CD4-positive, alpha-beta T cell treated with Interleukin-12 subunit alpha and Interleukin-12 subunit beta, for 1 hour (primary cell): Measurements from ENCODE around the gene ZSCAN18.

ENCODE experiments used
- DNase-seq: peaks from one replicate; pipeline ENCODE4 v3.0.0-alpha.2; 2020

Gene ZSCAN18

DNA sequence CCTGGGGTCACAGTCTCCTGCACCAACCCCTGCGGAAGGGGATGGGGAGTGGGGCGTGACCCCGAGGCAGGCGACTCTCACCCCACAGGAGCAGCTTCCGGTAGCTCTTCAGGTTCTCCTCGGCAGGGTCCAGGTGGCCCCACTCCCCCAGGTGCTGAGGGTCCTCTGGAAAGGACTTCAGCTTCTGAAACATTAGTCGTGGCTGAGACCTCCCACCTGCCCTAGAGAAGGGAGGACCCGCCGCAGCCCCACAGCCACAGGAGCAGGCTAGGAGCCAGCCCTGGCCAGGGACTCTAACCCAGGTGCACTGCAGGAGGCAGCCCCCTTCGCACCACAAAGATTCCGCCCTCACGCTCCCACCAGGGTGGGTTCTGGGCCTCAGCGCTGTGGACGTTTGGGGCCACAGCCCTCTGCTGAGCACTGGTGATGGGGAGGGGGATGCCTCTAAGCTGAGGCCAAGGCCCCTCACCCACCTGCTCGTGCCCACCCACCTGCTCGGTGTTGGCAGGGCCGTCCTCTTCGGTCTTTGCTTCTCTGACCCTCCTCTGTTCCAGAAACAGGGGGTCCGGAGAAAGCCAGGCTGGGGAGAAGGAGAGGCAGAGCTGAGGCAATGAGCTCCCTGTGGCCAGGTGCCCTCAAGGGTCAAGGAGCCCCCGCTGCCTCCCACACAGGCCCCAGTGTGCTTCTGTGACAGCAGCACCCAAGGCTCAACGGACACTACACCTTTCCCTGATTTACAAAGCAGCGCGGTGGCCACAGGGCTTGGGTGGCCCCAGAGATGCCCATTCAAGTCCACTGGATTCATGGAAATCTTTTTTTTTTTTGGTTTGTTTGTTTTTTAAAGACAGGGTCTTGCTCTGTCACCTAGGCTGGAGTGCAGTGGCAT is 11.0 kb downstream of the ZSCAN18 start:
- no peak for DNase-seq

- no peak for DNase-seq
These were observed 12.6 kb downstream of the ZSCAN18 start for GRCh38 chr19:58085348-58085875.

- no peak for DNase-seq
These were observed 13.3 kb downstream of the ZSCAN18 start for GRCh38 chr19:58084596-58085347.

DNA sequence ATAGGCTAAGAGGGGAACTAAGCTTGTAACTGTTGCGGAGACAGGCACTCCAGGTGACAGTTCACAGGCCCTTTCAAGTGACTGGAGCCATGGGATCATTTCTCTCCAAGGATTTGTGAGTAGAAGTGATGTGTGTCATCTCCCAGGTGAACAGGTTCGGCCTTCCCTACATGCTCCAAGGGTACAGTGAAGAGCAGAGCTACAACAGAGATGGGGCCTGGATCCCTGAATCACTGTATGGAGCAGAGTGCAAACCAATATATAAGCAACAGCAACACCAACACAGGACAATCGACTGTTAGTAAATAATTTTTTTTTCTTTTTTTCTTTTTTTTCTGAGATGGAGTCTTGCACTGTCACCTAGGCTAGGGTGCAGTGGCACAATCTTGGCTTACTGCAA is 15.0 kb downstream of the ZSCAN18 start:
- DNase-seq, result no peak

- DNase-seq, result no peak
These were observed 18.2 kb downstream of the ZSCAN18 start for GRCh38 chr19:58079792-58080191.

- no peak for DNase-seq
These were observed 30.7 kb downstream of the ZSCAN18 start for GRCh38 chr19:58067240-58067912.

- no peak for DNase-seq
These were observed 34.3 kb downstream of the ZSCAN18 start for GRCh38 chr19:58063712-58064111.

DNA sequence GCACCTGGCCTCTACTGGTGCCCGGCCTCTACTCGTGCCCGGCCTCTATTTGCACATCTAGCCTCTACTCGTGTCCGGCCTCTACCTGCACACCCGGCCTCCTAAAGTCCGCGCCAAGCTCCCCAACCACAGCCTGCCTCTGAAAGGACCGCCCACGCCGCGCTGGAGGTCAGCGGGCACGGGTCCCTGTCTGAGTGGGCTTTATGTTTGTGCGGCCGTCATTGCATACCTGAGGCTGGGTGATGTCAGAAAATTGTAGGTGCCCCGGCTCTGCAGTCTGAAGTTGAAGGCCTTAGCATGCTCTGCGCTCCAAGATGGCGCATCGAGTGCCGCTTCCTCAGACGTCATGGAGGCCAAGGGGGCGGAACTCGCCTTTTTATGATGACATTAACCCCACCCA is 37.8 kb downstream of the ZSCAN18 start:
- DNase-seq, result no peak

DNA sequence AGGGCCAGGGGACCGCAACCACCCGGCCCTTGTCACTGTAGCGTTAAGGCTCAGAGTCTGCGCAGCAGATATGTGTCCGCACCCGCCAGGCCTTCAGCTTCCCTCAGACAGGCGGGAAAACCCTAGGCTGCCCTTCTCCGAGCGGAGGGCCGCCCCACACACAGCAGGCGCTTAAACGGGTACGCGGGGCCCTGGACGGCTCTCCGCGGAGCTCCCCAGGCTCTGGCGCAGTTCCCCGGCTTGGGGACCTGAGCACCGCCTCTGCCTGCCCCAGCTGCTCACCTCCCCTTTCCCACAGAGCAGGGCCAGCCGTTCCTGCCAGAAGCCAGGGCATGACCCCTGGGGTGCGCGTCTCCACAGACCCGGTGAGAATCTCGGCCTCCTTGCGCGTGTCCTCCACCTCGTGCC is 38.4 kb downstream of the ZSCAN18 start:
- no peak for DNase-seq

DNA sequence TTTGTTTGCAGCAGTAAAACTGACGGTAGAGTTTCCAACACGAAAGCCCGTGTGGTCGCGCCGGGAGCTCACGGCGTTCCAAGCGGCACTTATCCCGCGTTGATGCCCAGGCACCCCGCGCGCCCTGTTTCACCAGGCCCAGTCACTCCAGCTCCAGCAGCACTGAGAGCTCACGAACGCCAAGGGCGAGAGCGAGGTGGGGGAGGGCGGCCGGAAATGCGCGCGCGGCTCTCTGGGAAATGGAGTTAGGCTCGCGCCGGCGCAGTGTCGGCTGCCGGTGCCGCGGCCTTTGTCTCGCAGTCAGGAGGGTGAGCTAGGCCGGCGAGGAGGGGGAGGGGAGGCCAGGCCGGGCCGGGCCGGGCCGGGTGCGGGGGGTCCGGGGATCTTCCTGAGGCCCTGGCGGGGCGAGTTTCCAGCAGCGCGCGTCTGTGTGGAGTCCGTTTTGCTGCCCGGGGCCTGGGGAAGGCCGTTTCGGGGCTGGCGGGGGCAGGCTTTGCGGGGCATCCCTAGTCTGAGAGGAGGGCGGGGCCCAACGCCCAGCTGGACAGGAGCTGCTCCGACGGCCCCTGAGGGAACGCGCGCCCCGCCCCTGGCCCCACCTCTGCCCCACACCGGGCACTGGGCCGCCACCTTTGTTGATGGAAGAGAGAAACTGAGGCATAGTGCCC is 38.9 kb downstream of the ZSCAN18 start, which contains the start of gene ZNF135:
Gene ZNF135 (plus strand): TSS at position 280 of the 668 bp plus-strand sequence. CDS start 721 bp downstream, outside the sequence.
- DNase-seq, result peak; percentile 43

GRCh38 chr19:58058467-58058866 is 39.6 kb downstream of the ZSCAN18 start:
- DNase-seq, result no peak

GRCh38 chr19:58056861-58057260 is 41.2 kb downstream of the ZSCAN18 start:
- DNase-seq, result no peak

- no peak for DNase-seq
These were observed 41.8 kb downstream of the ZSCAN18 start for GRCh38 chr19:58056261-58056660.

GRCh38 chr19:58054901-58055874 is 42.8 kb downstream of the ZSCAN18 start:
- no peak for DNase-seq

DNA sequence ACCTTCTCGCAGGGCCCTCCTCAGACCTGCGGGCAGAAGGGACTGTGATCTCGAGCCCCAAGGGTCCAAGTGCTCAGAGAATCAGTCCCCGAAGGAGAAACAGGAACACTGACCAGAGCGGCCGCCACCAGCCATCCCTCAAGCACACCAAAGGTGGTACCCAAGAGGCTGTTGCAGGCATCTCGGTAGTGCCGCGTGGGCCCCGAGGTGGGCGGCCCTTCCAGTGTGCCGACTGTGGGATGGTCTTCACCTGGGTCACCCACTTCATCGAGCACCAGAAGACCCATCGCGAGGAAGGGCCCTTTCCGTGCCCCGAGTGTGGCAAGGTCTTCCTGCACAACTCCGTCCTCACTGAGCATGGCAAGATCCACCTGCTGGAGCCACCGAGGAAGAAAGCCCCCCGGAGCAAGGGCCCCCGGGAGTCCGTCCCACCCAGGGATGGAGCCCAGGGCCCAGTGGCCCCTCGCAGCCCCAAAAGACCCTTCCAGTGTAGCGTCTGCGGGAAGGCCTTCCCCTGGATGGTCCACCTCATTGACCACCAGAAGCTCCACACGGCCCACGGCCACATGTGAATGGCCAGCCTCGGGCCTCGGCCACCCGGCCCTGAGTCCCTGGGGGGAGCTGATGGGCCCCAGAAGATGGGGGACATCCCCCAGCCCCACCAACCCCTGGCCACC is 44.4 kb downstream of the ZSCAN18 start:
- no peak for DNase-seq

DNA sequence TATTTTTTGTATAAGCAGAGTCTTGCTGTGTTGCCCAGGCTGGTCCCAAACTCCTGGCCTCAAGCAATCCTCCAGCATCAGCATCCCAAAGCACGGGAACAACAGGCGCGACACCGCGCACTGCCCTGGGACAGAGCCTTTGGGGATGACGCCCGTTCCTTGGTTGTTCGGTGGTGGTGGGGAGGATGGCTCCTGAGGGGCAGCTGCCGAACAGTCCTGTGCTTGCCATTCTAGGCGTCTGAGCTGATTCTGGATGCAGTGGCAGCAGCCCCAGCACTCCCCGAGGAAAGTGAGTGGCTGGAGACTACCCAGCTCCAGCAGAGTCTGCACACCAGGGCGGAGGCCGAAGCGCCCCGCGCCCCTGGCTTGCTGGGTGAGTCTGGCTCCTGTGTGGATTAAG is 45.8 kb downstream of the ZSCAN18 start:
- DNase-seq, result no peak

GRCh38 chr19:58047672-58048071 is 50.4 kb downstream of the ZSCAN18 start:
- no peak for DNase-seq

- no peak for DNase-seq
These were observed 51.2 kb downstream of the ZSCAN18 start for GRCh38 chr19:58046856-58047255.

DNA sequence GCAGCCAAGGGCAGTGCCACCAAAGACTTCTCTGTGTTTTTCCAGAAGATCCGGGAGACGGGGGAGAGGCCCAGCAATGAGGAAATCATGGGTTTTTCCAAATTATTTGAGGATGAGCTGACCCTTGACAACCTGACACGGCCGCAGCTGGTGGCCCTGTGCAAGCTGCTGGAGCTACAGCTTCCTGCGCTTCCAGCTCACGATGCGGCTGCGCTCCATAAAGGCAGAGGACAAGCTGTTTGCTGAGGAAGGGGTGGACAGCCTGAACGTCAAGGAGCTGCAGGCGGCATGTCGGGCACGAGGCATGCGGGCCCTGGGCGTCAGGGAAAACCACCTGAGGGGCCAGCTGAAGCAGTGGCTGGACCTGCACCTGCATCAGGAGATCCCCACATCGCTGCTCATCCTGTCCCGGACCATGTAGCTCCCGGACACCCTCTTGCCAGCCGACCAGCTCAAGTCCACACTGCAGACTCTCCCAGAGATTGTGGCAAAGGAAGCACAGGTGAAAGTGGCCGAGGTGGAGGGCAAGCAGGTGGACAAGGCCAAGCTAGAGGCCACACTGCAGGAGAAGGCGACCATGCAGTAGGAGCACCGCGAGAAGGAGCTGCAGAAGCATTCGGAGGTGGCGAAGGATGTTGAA is 52.5 kb downstream of the ZSCAN18 start:
- DNase-seq, result no peak

DNA sequence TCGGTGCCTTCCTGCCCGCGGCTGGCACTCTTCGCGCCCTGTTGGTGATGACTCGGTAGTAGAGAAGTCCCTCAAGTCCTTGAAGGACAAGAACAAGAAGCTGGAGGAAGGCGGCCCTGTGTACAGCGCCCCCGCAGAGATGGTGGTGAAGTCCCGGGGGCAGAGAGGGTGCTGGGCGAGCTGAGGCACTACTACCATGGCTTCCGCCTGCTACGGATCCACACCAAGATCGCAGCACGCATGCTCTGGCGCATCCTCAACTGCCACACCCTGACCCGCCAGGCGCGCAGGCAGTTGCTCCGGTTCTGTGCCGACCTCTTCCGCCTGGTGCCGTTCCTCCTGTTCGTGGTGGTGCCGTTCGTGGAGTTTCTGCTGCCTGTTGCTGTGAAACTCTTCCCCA is 53.1 kb downstream of the ZSCAN18 start:
- DNase-seq, result no peak
